ENCODE data around the gene HOXC5. TPM values are rescaled to one million over a fixed set of nuclear protein-coding genes. Genes with fewer than 3 reads are reported as not detected.
"Not testable (repeated sequence)": the region's sequence is repeated elsewhere in the genome, so short reads cannot be mapped to it uniquely, and the experiment has no call there.

Gene HOXC5
- total RNA-seq, 2 experiments from 2014 or later = not detected

- H3K27ac Mint-ChIP-seq = no peak overlapping the region
- no peaks in the 10 kb centered on the region for H3K9me3 Mint-ChIP-seq (ENCODE audit: low read depth)
- DNase-seq (no peak), ATAC-seq (no peak)
- CTCF ChIA-PET = interaction anchor here (0.7 to 1.8 kb wide), 6 partner anchors 9 to 167 kb away, joined by 3 to 10 read pairs (median 4); partner anchors contain the start of gene HOXC10
- H3K36me3 Mint-ChIP-seq = no peaks in the 10 kb centered on the region
- H3K27me3 Mint-ChIP-seq = peaks cover 89% of the 10 kb centered on the region
- H3K4me1 Mint-ChIP-seq = peaks cover 12% of the 10 kb centered on the region
- H3K4me3 Mint-ChIP-seq = no peak overlapping the region
Observed at GRCh38 chr12:54038871-54039414, 6.1 kb downstream of the HOXC5 start.

- Mint-ChIP-seq H3K27me3 (peaks cover 91% of the 10 kb centered on the region), H3K9me3 (ENCODE audit: low read depth) (no peaks in the 10 kb centered on the region), H3K4me1 (peaks cover 13% of the 10 kb centered on the region), H3K4me3 (no peak overlapping the region), H3K36me3 (no peaks in the 10 kb centered on the region), H3K27ac (no peak overlapping the region)
- CTCF ChIA-PET = interaction anchor here (0.7 to 2.0 kb wide), 6 partner anchors 9 to 162 kb away, joined by 3 to 10 read pairs (median 4); partner anchors contain the start of gene HOXC10
- ATAC-seq = no peak
- DNase-seq = no peak
Observed at GRCh38 chr12:54039417-54040147, 6.7 kb downstream of the HOXC5 start.

GRCh38 chr12:54040148-54040494 lies 7.3 kb downstream of the HOXC5 start:
- H3K9me3 Mint-ChIP-seq (ENCODE audit: low read depth) = no peaks in the 10 kb centered on the region
- H3K27ac Mint-ChIP-seq = no peak overlapping the region
- CTCF ChIA-PET = interaction anchor here (1.3 to 2.0 kb wide), 4 partner anchors 7 to 161 kb away, joined by 3 to 7 read pairs (median 5); partner anchors contain the start of gene HOXC5
- H3K4me1 Mint-ChIP-seq = peaks cover 11% of the 10 kb centered on the region
- no peak overlapping the region for H3K4me3 Mint-ChIP-seq
- peaks cover 91% of the 10 kb centered on the region for H3K27me3 Mint-ChIP-seq
- DNase-seq (no peak), ATAC-seq (no peak)
- H3K36me3 Mint-ChIP-seq = no peaks in the 10 kb centered on the region

- Mint-ChIP-seq H3K4me1 (peaks cover 10% of the 10 kb centered on the region), H3K4me3 (no peak overlapping the region), H3K27ac (no peak overlapping the region), H3K9me3 (ENCODE audit: low read depth) (no peaks in the 10 kb centered on the region), H3K27me3 (peaks cover 91% of the 10 kb centered on the region), H3K36me3 (no peaks in the 10 kb centered on the region)
- ATAC-seq (no peak), DNase-seq (no peak)
- CTCF ChIA-PET = interaction anchor here (1.0 to 2.0 kb wide), 5 partner anchors 8 to 161 kb away, joined by 3 to 7 read pairs (median 4); partner anchors contain the start of genes HOXC4 and HOXC5
Observed at GRCh38 chr12:54040648-54041047, 7.8 kb downstream of the HOXC5 start.

GRCh38 chr12:54041097-54041690 lies 8.3 kb downstream of the HOXC5 start:
- Mint-ChIP-seq H3K4me1 (peaks cover 10% of the 10 kb centered on the region), H3K27ac (no peak overlapping the region), H3K9me3 (ENCODE audit: low read depth) (no peaks in the 10 kb centered on the region), H3K36me3 (no peaks in the 10 kb centered on the region), H3K4me3 (no peak overlapping the region), H3K27me3 (peaks cover 91% of the 10 kb centered on the region)
- CTCF ChIA-PET = interaction anchor here (0.6 to 2.0 kb wide), 6 partner anchors 8 to 1857 kb away, joined by 3 to 7 read pairs (median 4); partner anchors contain the start of genes HOXC4 and HOXC5
- ATAC-seq = no peak
- no peak for DNase-seq

GRCh38 chr12:54042033-54042432 lies 9.2 kb downstream of the HOXC5 start:
- H3K27me3 Mint-ChIP-seq = peaks cover 91% of the 10 kb centered on the region
- H3K27ac Mint-ChIP-seq; H3K9me3 Mint-ChIP-seq (ENCODE audit: low read depth); H3K4me3 Mint-ChIP-seq; CTCF ChIA-PET; DNase-seq; H3K36me3 Mint-ChIP-seq; ATAC-seq: not testable (repeated sequence)
- H3K4me1 Mint-ChIP-seq = peaks cover 12% of the 10 kb centered on the region

- no peaks in the 10 kb centered on the region for H3K9me3 Mint-ChIP-seq (ENCODE audit: low read depth)
- peaks cover 13% of the 10 kb centered on the region for H3K4me1 Mint-ChIP-seq
- H3K36me3 Mint-ChIP-seq = peaks cover 2% of the 10 kb centered on the region
- CTCF ChIA-PET = interaction anchor here (1.2 kb wide), 1 partner anchor 11 kb away, joined by 3 read pairs; no protein-coding TSS in a partner anchor
- H3K27ac Mint-ChIP-seq = no peak overlapping the region
- no peak overlapping the region for H3K4me3 Mint-ChIP-seq
- peaks cover 91% of the 10 kb centered on the region for H3K27me3 Mint-ChIP-seq
- DNase-seq = no peak
- ATAC-seq = no peak
Observed at GRCh38 chr12:54042970-54043853, 10.4 kb downstream of the HOXC5 start.

GRCh38 chr12:54044425-54045103 lies 11.7 kb downstream of the HOXC5 start:
- Mint-ChIP-seq H3K27ac (no peak overlapping the region), H3K4me3 (no peak overlapping the region), H3K9me3 (ENCODE audit: low read depth) (no peaks in the 10 kb centered on the region), H3K4me1 (peaks cover 13% of the 10 kb centered on the region), H3K27me3 (peaks cover 92% of the 10 kb centered on the region), H3K36me3 (peaks cover 2% of the 10 kb centered on the region)
- ATAC-seq (no peak), DNase-seq (no peak)
- CTCF ChIA-PET = interaction anchor here (0.7 to 1.2 kb wide), 4 partner anchors 11 to 147 kb away, joined by 3 to 4 read pairs (median 4); partner anchors contain the start of genes HOXC10 and HOXC5

- no peak for DNase-seq
- Mint-ChIP-seq H3K27me3 (peaks cover 92% of the 10 kb centered on the region), H3K4me3 (no peak overlapping the region), H3K36me3 (peaks cover 2% of the 10 kb centered on the region), H3K4me1 (peaks cover 19% of the 10 kb centered on the region), H3K9me3 (ENCODE audit: low read depth) (no peaks in the 10 kb centered on the region), H3K27ac (no peak overlapping the region)
- CTCF ChIA-PET = interaction anchor here (0.7 to 1.2 kb wide), 4 partner anchors 12 to 146 kb away, joined by 3 to 4 read pairs (median 4); partner anchors contain the start of genes HOXC10 and HOXC5
- no peak for ATAC-seq
Observed at GRCh38 chr12:54045401-54045800, 12.6 kb downstream of the HOXC5 start.

GRCh38 chr12:54045868-54046521 lies 13.1 kb downstream of the HOXC5 start:
- no peak for ATAC-seq
- DNase-seq = no peak
- Mint-ChIP-seq H3K9me3 (ENCODE audit: low read depth) (no peaks in the 10 kb centered on the region), H3K4me3 (no peak overlapping the region), H3K4me1 (peaks cover 21% of the 10 kb centered on the region), H3K36me3 (peaks cover 2% of the 10 kb centered on the region), H3K27ac (no peak overlapping the region), H3K27me3 (peaks cover 94% of the 10 kb centered on the region)
- CTCF ChIA-PET = interaction anchor here (1.0 kb wide), 2 partner anchors 14 to 61 kb away, joined by 3 to 4 read pairs; partner anchors contain the start of gene HOXC10

- peaks cover 25% of the 10 kb centered on the region for H3K4me1 Mint-ChIP-seq
- peaks cover 2% of the 10 kb centered on the region for H3K36me3 Mint-ChIP-seq
- CTCF ChIA-PET = interaction anchor here (0.7 to 1.4 kb wide), 2 partner anchors 15 to 23 kb away, joined by 3 read pairs; no protein-coding TSS in a partner anchor
- H3K27ac Mint-ChIP-seq = peak overlapping the region; percentile 34
- DNase-seq = no peak
- no peaks in the 10 kb centered on the region for H3K9me3 Mint-ChIP-seq (ENCODE audit: low read depth)
- H3K27me3 Mint-ChIP-seq = peaks cover 97% of the 10 kb centered on the region
- ATAC-seq = no peak
- H3K4me3 Mint-ChIP-seq = no peak overlapping the region
Observed at GRCh38 chr12:54046809-54047159, 13.9 kb downstream of the HOXC5 start.

All from activated CD8-positive, alpha-beta memory T cell treated with anti-CD3 and anti-CD28 coated beads, Interleukin-2, amount 10 ng/mL, durations not matched to agents 7 days and 5 days (primary cell).